Endodermal cell (in vitro differentiated cells): ENCODE measurements around the gene XCL2. TPM values are rescaled to one million over a fixed set of nuclear protein-coding genes. Genes with fewer than 3 reads are reported as not detected.
"Not testable (repeated sequence)": the region's sequence is repeated elsewhere in the genome, so short reads cannot be mapped to it uniquely, and the experiment has no call there.

ENCODE experiments used
- DNase-seq: peaks from one replicate; pipeline ENCODE4 v3.0.0-alpha.2; 2017
- H3K27ac ChIP-seq: 2 replicates; pipeline ENCODE4 v1.5.1; 2013; ENCODE audit warnings: mild to moderate bottlenecking, low read depth, low read length, moderate library complexity
- H3K27me3 ChIP-seq: 2 replicates; pipeline ENCODE4 v1.6.1; 2013; ENCODE audit warnings: mild to moderate bottlenecking, low read length, moderate library complexity; ENCODE audit not compliant: insufficient read depth, control insufficient read depth, poor library complexity, severe bottlenecking
- H3K36me3 ChIP-seq: 2 replicates; pipeline ENCODE4 v1.7.0; 2013; ENCODE audit warnings: mild to moderate bottlenecking, low read length, moderate library complexity; ENCODE audit not compliant: control insufficient read depth, insufficient read depth
- H3K4me1 ChIP-seq: one replicate; pipeline ENCODE4 v1.7.0; 2013; ENCODE audit warnings: low read length; ENCODE audit not compliant: control insufficient read depth, insufficient read depth
- H3K4me3 ChIP-seq: 2 replicates; pipeline ENCODE4 v1.5.1; 2013; ENCODE audit warnings: mild to moderate bottlenecking, low read length, moderate library complexity
- H3K9ac ChIP-seq: 2 replicates; pipeline ENCODE4 v1.6.1; 2013; ENCODE audit warnings: mild to moderate bottlenecking, low read length, moderate library complexity; ENCODE audit not compliant: poor library complexity, severe bottlenecking; ENCODE audit errors: extremely low read depth
- H3K9me3 ChIP-seq: 2 replicates; pipeline ENCODE4 v1.6.1; 2013; ENCODE audit warnings: mild to moderate bottlenecking, low read length, moderate library complexity; ENCODE audit not compliant: control insufficient read depth
- H3K27ac Mint-ChIP-seq: 2 replicates; pipeline ENCODE4 v1.8.0; 2020; ENCODE audit warnings: mixed read lengths
- H3K27me3 Mint-ChIP-seq: 2 replicates; pipeline ENCODE4 v1.8.0; 2021; ENCODE audit warnings: mild to moderate bottlenecking, mixed read lengths; ENCODE audit not compliant: insufficient read depth
- H3K36me3 Mint-ChIP-seq: 2 replicates; pipeline ENCODE4 v1.8.0; 2020; ENCODE audit warnings: low read depth, mixed read lengths
- H3K4me1 Mint-ChIP-seq: 2 replicates; pipeline ENCODE4 v1.8.0; 2020; ENCODE audit warnings: mixed read lengths
- H3K4me3 Mint-ChIP-seq: 2 replicates; pipeline ENCODE4 v1.8.0; 2020; ENCODE audit warnings: mild to moderate bottlenecking, moderate library complexity, mixed read lengths
- H3K9me3 Mint-ChIP-seq: 2 replicates; pipeline ENCODE4 v1.8.0; 2020; ENCODE audit warnings: mild to moderate bottlenecking, mixed read lengths
- WGBS, 2 experiments: methylation state at CpG; one replicate each; pipeline versions ENCODE4 v1.1.5 to v1.1.7; 2013; ENCODE audit warnings: missing lambda C conversion rate in 2 of 2, mixed read lengths in 1 of 2; ENCODE audit not compliant: insufficient coverage in 1 of 2, insufficient read length in 1 of 2; 5-methylcytosine and 5-hydroxymethylcytosine counted together
- total RNA-seq, 2 donors: library from RNA; stranded (reverse); fragmentation: NEBNext Ultra II Directional in 1 of 2; extraction: Animal tissue kit (Norgen Biotek cat#: 25700) in 1 of 2; gene quantifications; 2 replicates in 1 of 2; 3 replicates in 1 of 2; pipeline ENCODE4 v1.2.1, GENCODE V29; 2021
- TF ChIP-seq, protein P1 (sequence below): fragments of 200-600 bp; sonication (generic); conservative IDR thresholded peaks from 2 replicates; pipeline ENCODE4 v1.5.0; 2021; ENCODE audit warnings: antibody characterized with exemption, mild to moderate bottlenecking

Gene XCL2
- total RNA-seq, 2 donors from 2014 or later = not detected

DNA sequence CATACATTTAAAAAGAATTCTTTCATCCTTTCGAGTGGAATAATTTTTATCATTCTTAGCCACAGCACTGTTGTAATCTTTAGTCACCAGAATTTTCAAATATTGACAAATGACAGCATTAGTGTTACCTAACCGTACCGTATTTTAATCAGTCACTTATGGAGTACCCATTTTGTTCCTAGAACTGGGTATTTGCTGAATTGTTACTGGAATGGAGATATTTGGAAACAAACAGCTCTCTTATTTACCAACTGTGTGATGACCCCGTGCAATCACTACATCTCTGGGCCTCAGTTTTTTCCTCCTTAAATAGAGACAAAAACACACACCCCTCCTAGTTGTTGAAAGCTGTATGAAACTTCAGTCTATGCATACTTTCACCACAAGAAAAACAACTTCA, 7.9 kb upstream of the XCL2 start:
- H3K27me3 ChIP-seq = no peaks in the 10 kb centered on the region
- H3K4me1 Mint-ChIP-seq = peaks cover 16% of the 10 kb centered on the region
- H3K4me3 Mint-ChIP-seq = no peak overlapping the region
- no peak overlapping the region for H3K4me3 ChIP-seq
- DNase-seq = no peak
- H3K36me3 ChIP-seq = no peaks in the 10 kb centered on the region
- peaks cover 9% of the 10 kb centered on the region for H3K4me1 ChIP-seq
- no peaks in the 10 kb centered on the region for H3K9me3 ChIP-seq
- H3K27ac ChIP-seq = no peak overlapping the region
- H3K27ac Mint-ChIP-seq = no peak overlapping the region
- H3K9ac ChIP-seq = no peak overlapping the region
- peaks cover 6% of the 10 kb centered on the region for H3K36me3 Mint-ChIP-seq
- no peaks in the 10 kb centered on the region for H3K27me3 Mint-ChIP-seq
- 92 to 100% methylated on average over 1 to 4 of the region's 4 CpGs for WGBS, 2 experiments
- peaks cover 19% of the 10 kb centered on the region for H3K9me3 Mint-ChIP-seq
- TF ChIP-seq, protein P1, sequence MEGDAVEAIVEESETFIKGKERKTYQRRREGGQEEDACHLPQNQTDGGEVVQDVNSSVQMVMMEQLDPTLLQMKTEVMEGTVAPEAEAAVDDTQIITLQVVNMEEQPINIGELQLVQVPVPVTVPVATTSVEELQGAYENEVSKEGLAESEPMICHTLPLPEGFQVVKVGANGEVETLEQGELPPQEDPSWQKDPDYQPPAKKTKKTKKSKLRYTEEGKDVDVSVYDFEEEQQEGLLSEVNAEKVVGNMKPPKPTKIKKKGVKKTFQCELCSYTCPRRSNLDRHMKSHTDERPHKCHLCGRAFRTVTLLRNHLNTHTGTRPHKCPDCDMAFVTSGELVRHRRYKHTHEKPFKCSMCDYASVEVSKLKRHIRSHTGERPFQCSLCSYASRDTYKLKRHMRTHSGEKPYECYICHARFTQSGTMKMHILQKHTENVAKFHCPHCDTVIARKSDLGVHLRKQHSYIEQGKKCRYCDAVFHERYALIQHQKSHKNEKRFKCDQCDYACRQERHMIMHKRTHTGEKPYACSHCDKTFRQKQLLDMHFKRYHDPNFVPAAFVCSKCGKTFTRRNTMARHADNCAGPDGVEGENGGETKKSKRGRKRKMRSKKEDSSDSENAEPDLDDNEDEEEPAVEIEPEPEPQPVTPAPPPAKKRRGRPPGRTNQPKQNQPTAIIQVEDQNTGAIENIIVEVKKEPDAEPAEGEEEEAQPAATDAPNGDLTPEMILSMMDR = no peak

DNA sequence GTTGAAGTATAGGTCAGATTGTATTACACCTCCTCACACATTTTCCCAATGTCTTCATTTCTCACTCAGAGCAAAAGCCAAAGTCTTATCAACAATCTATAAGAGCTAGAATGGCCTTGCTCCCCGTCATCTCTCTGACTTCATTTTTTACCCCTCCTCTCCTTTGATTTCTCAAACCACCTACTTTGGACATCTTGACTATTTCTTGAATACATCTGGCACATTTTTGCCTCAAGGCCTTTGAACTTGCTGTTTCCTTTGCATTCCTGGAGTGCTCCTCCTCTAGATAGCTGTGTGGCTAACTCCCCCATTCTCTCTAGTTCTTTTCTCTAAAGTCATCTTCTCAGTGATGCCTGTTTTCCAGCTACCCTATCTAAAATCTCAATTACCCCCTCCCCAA, 7.2 kb upstream of the XCL2 start:
- Mint-ChIP-seq H3K36me3 (peaks cover 6% of the 10 kb centered on the region), H3K9me3 (peaks cover 23% of the 10 kb centered on the region), H3K4me3 (no peak overlapping the region), H3K27ac (no peak overlapping the region), H3K27me3 (no peaks in the 10 kb centered on the region), H3K4me1 (peaks cover 14% of the 10 kb centered on the region)
- H3K4me1 ChIP-seq = peaks cover 9% of the 10 kb centered on the region
- H3K36me3 ChIP-seq = no peaks in the 10 kb centered on the region
- H3K9ac ChIP-seq = no peak overlapping the region
- H3K9me3 ChIP-seq = no peaks in the 10 kb centered on the region
- 87 to 100% methylated on average over 1 of the region's 1 CpG for WGBS, 2 experiments
- H3K27me3 ChIP-seq = no peaks in the 10 kb centered on the region
- H3K4me3 ChIP-seq = no peak overlapping the region
- TF ChIP-seq, protein P1 = no peak
- H3K27ac ChIP-seq = no peak overlapping the region
- no peak for DNase-seq

DNA sequence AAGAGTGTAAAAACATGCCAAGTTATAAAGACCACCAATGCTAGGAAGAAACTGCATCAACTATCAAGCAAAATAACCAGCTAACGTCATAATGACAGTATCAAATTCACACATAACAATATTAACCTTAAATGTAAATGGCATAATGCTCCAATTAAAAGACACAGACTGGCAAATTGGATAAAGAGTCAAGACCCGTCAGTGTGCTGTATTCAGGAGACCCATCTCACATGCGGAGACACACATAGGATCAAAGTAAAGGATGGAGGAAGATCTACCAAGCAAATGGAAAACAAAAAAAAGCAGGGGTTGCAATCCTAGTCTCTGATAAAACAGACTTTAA, 2.7 kb upstream of the XCL2 start:
- not testable (repeated sequence) for H3K27ac Mint-ChIP-seq, H3K9ac ChIP-seq, H3K9me3 ChIP-seq, H3K27me3 ChIP-seq, H3K4me3 Mint-ChIP-seq, H3K4me1 Mint-ChIP-seq, H3K4me3 ChIP-seq, H3K36me3 ChIP-seq, H3K4me1 ChIP-seq, H3K36me3 Mint-ChIP-seq, DNase-seq, H3K27me3 Mint-ChIP-seq, H3K27ac ChIP-seq
- WGBS, 2 experiments = 85 to 87% methylated on average over 3 of the region's 3 CpGs
- H3K9me3 Mint-ChIP-seq = peaks cover 23% of the 10 kb centered on the region
